NOMO-1 (cell line): Measurements from ENCODE around the gene BCR.
"Not testable (repeated sequence)": the region's sequence is repeated elsewhere in the genome, so short reads cannot be mapped to it uniquely, and the experiment has no call there.

Experiments used
- DNase-seq, 2 experiments: peaks; one replicate each; lab custom pipeline; 2025; ENCODE audit not compliant: unreplicated experiment in 2 of 2; lab: John Stamatoyannopoulos, UW

BCR gene

GRCh38 chr22:23307511-23307910 lies 127.2 kb downstream of the BCR start:
- DNase-seq, result not testable (repeated sequence)

- not testable (repeated sequence) for DNase-seq
Observed at GRCh38 chr22:23309261-23309660, 129.0 kb downstream of the BCR start.

GRCh38 chr22:23310443-23311097 lies 130.3 kb downstream of the BCR start:
- not testable (repeated sequence) for DNase-seq

DNA sequence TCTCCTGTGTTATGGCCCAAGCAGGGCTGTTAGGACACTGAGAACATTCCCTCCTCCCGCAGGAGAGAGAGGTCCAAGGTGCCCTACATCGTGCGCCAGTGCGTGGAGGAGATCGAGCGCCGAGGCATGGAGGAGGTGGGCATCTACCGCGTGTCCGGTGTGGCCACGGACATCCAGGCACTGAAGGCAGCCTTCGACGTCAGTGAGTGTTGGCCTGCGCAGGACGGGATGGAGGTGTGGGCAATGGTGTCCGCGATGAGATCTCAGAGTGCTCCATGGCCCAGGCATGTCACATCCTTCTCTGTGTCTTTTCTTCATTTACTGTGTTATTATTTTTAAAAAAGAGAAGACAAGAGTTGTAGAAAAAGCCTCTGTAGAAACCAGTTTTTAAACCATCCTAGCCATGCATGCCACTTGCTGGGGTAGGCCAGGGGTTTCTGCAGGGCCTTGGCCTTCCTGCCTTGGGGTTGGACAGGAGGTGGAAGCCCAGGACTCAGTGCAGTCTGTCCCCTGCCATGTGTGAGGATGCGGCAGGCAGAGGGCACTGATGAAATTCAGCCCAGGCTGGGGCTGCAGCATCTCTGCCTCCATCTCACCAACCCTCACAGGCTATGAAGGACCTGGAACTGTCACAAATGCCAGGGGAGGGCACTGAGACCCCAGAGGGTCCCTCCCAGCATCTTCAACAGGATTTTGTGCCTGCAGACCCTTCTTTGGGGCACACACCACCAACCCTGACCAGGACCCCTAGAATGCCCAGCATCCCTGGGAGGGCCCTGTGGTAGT lies 131.5 kb downstream of the BCR start:
- DNase-seq, result not testable (repeated sequence)

- no peak for DNase-seq
Observed at GRCh38 chr22:23313791-23314567, 133.7 kb downstream of the BCR start.

DNA sequence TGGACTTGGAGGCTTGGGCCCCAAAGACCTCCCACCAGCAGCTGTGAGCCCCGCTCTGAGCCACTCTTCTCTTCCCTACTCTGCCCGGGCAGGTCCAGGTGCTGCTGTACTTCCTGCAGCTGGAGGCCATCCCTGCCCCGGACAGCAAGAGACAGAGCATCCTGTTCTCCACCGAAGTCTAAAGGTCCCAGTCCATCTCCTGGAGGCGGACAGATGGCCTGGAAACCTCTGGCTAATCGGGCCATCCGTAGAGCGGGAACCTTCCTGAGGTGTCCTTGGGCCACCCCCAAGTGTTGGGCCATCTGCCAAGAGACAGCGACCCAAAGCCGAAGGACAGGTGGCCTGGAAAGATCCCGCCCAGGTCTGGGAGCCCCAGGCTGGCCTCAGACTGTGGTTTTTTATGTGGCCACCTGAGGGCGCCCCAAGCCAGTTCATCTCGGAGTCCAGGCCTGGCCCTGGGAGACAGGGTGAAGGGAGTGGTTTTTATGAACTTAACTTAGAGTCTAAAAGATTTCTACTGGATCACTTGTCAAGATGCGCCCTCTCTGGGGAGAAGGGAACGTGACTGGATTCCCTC lies 135.1 kb downstream of the BCR start:
- peak; percentile 23 to 41 for DNase-seq

GRCh38 chr22:23316596-23316995 lies 136.3 kb downstream of the BCR start:
- not testable (repeated sequence) for DNase-seq

- DNase-seq, result not testable (repeated sequence)
Observed at GRCh38 chr22:23318316-23318715, 138.0 kb downstream of the BCR start.

DNA sequence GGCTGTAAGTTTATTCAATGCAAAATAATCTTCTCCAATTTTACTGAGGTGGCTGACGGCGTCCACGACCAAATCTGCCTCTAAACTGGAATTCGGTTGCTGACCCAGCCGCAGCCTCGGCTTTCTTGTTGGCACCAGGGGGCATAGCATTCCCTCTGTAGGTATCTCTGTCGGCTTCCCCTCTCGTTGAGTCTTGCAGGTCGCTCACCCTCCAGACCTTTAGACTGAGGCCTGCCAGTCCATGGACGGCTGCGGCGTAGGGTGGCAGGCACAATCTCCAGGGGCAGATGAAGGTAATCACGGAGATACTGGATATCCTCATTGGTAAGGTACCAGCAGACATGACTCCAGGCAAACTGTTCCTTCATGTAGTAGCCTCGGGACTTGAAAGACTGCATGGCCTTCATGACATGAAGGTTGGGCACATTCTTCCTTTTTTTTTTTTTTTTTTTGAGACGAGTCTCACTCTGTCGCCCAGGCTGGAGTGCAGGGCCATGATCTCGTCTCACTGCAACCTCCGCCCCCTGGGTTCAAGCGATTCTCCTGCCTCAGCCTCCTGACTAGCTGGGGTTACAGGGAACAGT lies 142.3 kb downstream of the BCR start:
- not testable (repeated sequence) for DNase-seq

DNA sequence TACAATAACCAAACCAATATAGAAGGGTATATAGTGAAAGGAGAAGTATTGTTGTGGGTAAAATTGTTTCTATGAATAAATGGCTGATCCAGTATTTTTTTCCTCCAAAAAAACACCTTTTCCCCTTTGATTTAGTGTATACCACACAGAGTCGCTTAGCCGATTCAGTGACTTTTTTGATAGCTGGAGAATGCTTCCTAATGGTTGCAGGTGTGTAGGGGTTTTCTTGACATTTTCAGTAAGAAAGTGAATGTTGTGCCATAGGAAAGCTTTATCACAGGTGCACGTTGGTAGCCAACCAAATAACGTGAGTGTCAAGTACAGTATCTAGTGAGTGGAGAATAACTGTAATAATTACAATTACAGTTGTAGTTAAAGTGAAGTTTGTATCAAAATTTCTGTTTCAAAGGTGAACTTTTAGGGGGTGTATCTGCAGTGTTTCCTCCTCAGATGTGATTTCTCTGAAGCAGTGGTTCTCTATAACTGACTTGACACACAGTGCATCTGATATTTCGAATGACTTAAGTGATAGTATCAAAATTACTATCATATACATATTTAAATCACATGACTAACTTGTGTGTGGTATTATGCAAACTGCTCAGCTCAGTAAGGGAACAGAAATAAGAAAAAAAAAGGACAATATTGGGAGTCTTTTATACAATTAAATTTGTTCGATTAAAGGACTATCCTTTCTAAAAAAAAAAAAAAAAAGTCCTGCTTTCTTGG lies 143.8 kb downstream of the BCR start:
- not testable (repeated sequence) for DNase-seq

DNA sequence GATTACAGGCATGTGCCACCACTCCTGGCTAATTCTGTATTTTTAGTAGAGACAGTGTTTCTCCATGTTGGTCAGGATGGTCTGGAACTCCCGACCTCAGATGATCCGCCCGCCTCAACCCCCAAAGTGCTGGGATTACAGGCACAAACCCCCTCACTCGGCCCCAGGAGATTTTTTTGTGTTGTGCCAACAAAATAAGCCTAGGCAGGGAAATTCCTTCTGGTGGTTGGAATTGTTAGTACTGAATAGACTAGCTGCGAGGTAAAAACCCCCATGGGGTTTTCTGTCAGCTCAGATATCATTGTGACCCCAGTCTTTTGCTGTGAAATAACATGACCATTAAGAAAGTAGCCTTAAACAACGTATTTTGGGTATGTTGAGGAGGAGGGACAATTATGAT lies 144.9 kb downstream of the BCR start:
- no peak for DNase-seq

DNA sequence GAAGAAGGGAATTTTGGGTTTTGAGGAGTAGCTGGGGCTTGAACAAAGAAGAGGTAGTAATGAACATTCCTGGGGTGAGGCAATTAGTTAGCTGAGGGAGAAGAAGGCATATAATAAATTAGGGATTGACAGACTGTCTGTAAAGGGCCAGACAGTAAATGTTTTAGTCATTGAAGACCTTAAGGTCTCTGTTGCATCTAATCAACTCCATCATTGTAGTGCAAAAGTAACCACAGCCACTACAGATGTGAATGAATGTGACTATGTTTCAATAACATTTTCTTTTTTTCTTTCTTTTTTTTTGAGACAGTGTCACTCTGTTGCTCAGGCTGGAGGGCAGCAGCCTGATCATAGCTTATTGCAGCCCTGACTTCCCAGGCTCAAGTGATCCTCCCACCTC lies 153.5 kb downstream of the BCR start:
- not testable (repeated sequence) for DNase-seq

- DNase-seq, result not testable (repeated sequence)
Observed at GRCh38 chr22:23337672-23338071, 157.4 kb downstream of the BCR start.

- not testable (repeated sequence) for DNase-seq
Observed at GRCh38 chr22:23341942-23342695, 161.8 kb downstream of the BCR start.

GRCh38 chr22:23351321-23351720 lies 171.0 kb downstream of the BCR start:
- DNase-seq, result no peak

DNA sequence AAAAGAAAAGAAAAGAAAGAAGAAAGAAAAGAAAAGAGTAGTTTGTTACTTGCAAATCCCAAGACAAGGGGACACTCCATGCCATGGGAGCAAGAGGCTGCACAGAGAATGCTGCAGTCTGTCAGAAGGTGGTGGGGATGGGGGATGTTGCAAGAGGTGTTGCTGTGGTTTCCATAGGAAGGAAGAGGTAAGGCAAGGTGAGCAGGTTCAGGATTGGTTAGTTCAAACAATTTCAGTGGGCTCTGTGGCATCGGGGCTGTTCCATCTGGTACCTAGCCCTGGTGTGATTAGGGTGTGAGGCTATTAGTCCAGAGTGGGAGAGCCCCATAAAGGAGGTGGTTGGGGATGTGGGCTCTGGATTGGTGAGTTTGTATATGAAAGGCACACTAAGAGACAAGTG lies 172.7 kb downstream of the BCR start:
- DNase-seq, result no peak

GRCh38 chr22:23353696-23354095 lies 173.4 kb downstream of the BCR start:
- no peak for DNase-seq

DNA sequence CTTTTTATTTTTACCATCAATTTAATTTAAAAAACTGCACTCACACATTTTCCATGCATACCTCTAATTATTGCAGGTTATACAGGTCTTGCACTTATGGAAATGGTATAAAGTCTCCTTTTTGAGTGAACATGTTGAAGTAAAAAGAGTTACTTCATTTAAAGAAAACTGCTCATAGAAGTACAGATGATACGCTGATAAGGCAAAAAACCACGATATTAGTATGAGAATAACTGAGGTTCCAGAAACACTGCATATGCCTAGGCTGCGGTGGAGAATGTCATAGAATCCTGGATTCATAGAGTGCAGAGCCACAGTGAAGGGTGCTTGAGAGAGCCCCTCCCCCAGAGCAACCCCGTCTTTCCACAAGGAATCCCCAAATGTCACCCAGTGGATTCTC lies 175.8 kb downstream of the BCR start:
- no peak for DNase-seq

- no peak for DNase-seq
Observed at GRCh38 chr22:23357053-23357452, 176.7 kb downstream of the BCR start.
